IgD-negative memory B cell (primary cell): ENCODE data around the gene MINDY4. TPM values are rescaled to one million over a fixed set of nuclear protein-coding genes. Genes with fewer than 3 reads are reported as not detected.
A peak's percentile ranks its signal among the peaks of the same experiment; 100 is the strongest.

ENCODE experiments used
- H3K27ac Mint-ChIP-seq, 3 donors: one replicate each; pipeline ENCODE4 v1.8.0; 2020 to 2022; ENCODE audit warnings: mild to moderate bottlenecking in 3 of 3, mixed read lengths in 3 of 3, moderate library complexity in 1 of 3
- H3K27me3 Mint-ChIP-seq: one replicate; pipeline ENCODE4 v1.8.0; 2021; ENCODE audit warnings: mixed read lengths
- H3K36me3 Mint-ChIP-seq: one replicate; pipeline ENCODE4 v1.8.0; 2020; ENCODE audit warnings: mild to moderate bottlenecking, mixed read lengths
- H3K4me1 Mint-ChIP-seq, 3 donors: one replicate each; pipeline ENCODE4 v1.8.0; 2020 to 2022; ENCODE audit warnings: mixed read lengths in 3 of 3, mild to moderate bottlenecking in 1 of 3
- H3K4me3 Mint-ChIP-seq, 4 donors: one replicate each; pipeline ENCODE4 v1.8.0; 2020 to 2022; ENCODE audit warnings: mild to moderate bottlenecking in 4 of 4, mixed read lengths in 4 of 4, moderate library complexity in 3 of 4
- H3K9me3 Mint-ChIP-seq, 3 donors: one replicate each; pipeline ENCODE4 v1.8.0; 2020 to 2021; ENCODE audit warnings: mixed read lengths in 3 of 3, mild to moderate bottlenecking in 1 of 3
- polyA plus RNA-seq: library from polyadenylated mRNA; unstranded; fragments of 300-500 nt; fragmentation: Illumina TruSeq; gene quantifications from one replicate; pipeline ENCODE4 v1.2.3, GENCODE V29; 2021

Gene MINDY4
- polyA plus RNA-seq, 1 donor from 2014 or later = 0.25 TPM

DNA sequence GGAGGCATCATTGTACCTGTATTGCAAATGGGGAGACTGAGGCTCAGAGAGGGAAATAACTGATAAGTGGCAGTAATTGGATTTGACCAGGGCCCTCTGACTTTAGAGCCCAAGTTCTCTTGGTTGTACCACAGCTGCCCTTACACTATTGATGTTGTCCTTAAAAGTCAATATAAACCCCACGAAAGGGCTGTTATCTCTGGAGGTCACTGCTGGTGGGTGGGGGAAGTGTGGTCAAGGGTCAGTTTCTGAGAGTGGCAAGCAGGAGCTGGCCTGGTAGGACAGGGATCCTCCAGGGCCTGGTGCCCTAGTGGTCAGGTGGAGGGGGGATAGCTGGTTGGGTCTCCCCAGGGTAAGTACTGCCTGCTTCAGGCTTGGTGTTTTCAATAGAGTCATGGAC is 96.3 kb downstream of the MINDY4 start:
- Mint-ChIP-seq H3K4me3 (no peak overlapping the region), H3K36me3 (peaks cover 2% of the 10 kb centered on the region), H3K9me3 (no peaks in the 10 kb centered on the region)

DNA sequence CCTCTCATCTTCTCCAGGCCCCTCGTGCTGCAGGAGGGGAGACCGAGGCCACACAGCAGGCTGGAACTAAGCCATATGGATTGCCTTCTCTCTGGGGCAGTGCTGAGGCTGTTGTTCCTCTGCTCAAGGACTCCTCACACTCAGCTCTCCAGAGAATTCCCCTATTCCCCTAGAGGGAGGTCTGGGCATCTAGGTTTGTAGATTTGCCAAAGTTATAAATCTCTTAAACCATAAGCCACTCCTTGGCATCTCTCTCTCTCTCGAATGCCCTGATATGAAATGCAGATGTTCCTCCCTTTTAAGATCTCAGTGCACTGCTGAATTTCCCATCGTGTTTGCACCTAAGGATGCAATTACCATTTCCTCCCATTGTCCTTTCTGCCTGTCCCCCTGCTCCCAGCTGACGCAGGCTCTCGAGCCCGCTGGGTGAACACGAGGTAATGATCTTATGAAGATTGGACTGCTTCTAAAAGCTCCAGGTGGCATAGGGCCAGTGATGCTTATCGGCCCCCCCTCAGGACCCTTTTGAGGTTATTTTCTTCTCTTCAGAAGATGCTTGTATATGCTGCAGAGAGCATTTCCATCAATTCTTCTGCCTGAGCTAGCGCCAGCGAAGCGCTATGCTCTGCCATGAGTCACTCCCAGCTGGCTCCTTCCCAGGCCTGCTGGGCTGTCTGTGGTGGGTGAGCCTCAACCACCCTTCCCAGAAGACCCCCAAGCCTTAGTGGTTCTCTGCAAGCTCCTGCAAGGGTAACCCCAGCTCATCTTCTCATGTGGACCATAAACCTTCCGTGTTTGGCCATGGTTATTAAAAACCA is 98.8 kb downstream of the MINDY4 start:
- Mint-ChIP-seq H3K36me3 (peaks cover 2% of the 10 kb centered on the region), H3K27ac (no peak overlapping the region), H3K27me3 (no peaks in the 10 kb centered on the region), H3K4me1 (peaks cover 0 to 2% (median 0%) of the 10 kb centered on the region in 3 donors), H3K9me3 (peaks cover 0 to 5% (median 0%) of the 10 kb centered on the region in 3 donors), H3K4me3 (no peak overlapping the region)

More for the DNA sequence above, 96.3 kb downstream of the MINDY4 start:
- Mint-ChIP-seq H3K4me1 (peaks cover 0 to 2% (median 0%) of the 10 kb centered on the region in 3 donors), H3K27me3 (no peaks in the 10 kb centered on the region), H3K27ac (no peak overlapping the region)

DNA sequence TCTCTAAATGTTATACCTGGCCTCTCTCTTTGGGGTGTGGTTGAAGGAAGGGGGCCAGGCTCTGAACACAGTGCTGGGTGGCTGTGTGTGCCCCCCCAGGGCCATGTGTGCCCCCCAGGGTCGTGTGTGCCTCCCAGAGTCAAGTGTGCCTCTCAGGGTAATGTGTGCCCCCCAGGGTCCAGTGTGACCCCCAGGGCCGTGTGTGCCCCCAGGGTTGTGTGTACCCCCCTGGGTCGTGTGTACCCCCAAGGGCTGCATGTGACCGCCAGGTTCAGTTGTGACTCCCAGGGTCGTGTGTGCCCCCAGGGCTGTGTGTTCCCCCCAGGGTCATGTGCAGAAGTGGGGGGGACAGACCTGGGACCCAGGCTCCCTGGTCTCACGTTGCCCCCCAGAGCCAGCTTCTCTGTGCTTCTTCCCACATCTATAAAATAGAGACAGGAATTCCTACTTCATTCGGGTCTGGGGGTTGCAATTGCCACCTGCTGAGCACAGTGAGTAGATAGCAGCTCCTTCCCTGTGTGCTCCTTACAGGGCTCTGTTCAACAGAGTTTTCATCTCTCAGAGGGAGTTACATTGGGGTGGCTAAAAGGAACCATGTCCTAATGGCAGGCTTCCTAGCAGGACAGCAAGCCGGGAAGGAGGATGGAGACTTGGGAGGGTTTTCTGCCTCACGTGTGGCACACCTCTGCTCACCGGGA is 99.8 kb downstream of the MINDY4 start:
- no peak overlapping the region for H3K4me3 Mint-ChIP-seq
- no peaks in the 10 kb centered on the region for H3K27me3 Mint-ChIP-seq
- peaks cover 0 to 6% (median 0%) of the 10 kb centered on the region in 3 donors for H3K9me3 Mint-ChIP-seq

DNA sequence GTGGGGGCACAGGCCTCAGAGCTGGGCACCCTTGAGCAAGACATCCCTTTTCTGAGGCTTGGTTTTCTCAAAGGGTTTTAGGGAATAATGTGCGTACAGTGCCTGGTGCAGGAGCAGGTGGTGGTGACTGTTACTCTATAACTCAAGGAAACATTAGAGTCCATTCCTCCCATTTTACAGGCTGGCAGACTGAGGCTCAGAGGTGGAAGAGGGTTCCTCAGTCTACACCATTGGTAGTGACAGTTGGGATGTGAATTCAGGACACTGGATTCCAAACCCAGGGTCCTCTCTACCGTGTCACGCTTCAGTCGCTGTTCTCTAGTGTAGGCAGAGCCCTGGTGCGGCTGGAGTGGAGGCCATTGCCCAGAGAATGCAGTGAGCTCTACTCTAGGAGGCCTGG is 100.4 kb downstream of the MINDY4 start:
- Mint-ChIP-seq H3K36me3 (peaks cover 2% of the 10 kb centered on the region), H3K27ac (no peak overlapping the region), H3K4me1 (peaks cover 0 to 2% (median 0%) of the 10 kb centered on the region in 3 donors), H3K9me3 (peaks cover 0 to 6% (median 0%) of the 10 kb centered on the region in 3 donors), H3K4me3 (no peak overlapping the region), H3K27me3 (no peaks in the 10 kb centered on the region)

More for the DNA sequence above, 99.8 kb downstream of the MINDY4 start:
- peaks cover 2% of the 10 kb centered on the region for H3K36me3 Mint-ChIP-seq
- no peak overlapping the region for H3K27ac Mint-ChIP-seq
- peaks cover 0 to 2% (median 0%) of the 10 kb centered on the region in 3 donors for H3K4me1 Mint-ChIP-seq

DNA sequence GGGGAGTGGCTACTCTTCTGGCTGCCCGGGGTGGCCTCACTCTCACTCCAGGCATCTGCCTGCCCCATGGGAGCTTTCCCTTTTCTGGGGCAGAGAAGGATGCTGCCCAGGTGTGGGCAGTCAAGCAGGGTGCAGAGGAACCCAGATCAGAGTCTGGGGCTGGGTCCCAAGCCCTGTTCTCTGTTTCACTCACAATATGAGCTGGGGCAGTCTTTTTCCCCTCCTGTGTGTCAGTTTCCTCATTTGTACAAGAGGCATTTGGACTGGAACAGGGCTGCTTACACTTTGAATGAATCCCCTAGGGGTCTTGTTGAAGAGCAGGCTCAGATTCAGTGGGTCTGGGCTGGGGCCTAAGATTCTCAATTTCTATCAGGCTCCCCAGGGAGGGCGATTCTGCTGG is 102.0 kb downstream of the MINDY4 start:
- no peak overlapping the region for H3K27ac Mint-ChIP-seq
- no peak overlapping the region for H3K4me3 Mint-ChIP-seq
- H3K36me3 Mint-ChIP-seq = no peaks in the 10 kb centered on the region
- no peaks in the 10 kb centered on the region for H3K27me3 Mint-ChIP-seq
- H3K9me3 Mint-ChIP-seq = peaks cover 0 to 6% (median 0%) of the 10 kb centered on the region in 3 donors
- no peaks in the 10 kb centered on the region for H3K4me1 Mint-ChIP-seq

DNA sequence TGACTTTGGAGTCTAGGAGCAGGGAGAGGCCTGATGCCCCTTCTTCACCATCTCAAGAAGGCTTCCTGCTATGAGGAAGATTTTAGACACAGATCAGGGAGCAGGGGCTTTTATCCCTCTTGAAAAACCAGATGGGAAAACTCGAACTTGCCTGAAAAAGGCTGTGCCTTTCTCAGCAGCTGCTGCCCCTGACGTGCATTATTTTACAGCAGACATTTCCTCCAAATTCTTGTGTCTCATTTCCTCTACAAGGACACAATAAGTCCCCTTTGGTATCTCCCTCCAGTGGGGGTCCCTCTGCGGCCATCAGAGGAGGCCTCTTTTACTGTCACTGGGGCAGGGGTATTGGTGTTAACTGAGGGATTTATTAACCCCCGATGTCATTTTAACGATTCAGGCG is 102.4 kb downstream of the MINDY4 start:
- Mint-ChIP-seq H3K4me1 (no peaks in the 10 kb centered on the region), H3K4me3 (no peak overlapping the region), H3K36me3 (no peaks in the 10 kb centered on the region), H3K9me3 (peaks cover 0 to 6% (median 0%) of the 10 kb centered on the region in 3 donors), H3K27me3 (no peaks in the 10 kb centered on the region), H3K27ac (no peak overlapping the region)

DNA sequence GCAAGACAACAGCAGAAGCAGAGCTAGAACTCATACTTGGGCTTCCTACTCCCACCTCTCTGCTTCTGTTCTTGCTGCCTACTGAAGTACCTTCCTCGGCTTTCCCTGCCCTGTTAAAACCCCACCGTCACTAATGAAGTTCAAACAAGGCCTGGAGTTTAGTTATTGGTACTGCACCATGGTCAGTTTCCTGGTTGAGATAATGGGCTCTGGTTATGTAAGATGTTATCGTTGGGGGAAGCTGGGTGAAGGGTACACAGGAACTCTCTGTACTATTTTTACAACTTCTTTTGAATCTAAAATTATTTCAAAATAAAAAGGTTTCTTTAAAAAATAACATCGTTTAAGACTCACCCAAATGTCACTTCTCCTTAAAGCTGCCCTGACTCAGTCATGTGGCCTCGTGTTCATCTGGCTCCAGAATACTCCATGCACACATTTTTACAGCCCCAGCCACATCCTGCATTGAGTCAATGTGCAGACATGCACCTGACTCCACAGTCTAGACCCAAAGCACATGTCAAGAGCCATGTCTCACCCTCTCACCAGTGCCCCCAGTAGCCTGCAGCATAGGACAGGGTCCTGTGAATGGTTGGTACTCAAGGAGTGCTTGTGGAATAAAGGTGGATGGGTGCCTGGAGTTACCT is 103.6 kb downstream of the MINDY4 start:
- Mint-ChIP-seq H3K27me3 (no peaks in the 10 kb centered on the region), H3K4me1 (no peaks in the 10 kb centered on the region), H3K9me3 (peaks cover 0 to 6% (median 0%) of the 10 kb centered on the region in 3 donors), H3K27ac (no peak overlapping the region), H3K4me3 (no peak overlapping the region), H3K36me3 (no peaks in the 10 kb centered on the region)

DNA sequence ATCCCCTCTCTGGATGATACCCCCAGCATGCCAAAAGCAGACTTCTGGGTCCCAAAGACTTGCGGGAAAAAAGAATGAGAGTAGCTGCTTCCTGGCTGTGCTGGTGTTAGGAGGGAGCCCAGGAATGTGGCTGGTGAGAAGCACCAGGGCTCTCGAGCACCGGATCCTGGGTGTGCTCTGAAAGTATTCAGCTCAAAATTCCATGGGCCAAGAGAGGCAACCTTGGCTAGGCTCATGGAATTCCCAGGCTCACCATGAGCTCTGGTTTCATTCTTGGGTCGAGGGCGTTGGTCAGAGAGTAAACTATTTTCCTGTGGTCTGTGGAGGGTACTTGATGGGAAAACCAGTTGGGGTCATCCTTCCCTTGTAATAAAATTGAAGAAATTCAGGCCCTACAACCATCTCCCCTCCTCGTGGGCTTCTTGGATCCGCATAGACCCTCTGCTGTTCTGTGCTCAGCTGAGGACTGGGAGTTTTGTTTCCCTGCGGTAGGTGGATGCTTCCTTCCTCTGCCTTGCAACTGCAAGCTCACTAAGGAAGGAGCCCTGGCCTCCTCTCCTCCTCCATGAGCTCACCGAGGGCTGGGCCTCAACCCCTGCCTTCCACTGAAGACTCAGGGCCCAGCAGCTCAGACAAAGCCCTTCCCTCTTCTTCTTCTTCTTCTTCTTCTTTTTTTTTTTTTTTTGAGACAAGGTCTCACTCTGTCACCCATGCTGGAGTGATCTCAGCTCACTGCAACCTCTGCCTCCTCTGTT is 106.0 kb downstream of the MINDY4 start:
- Mint-ChIP-seq H3K4me3 (no peak overlapping the region), H3K9me3 (peaks cover 0 to 6% (median 0%) of the 10 kb centered on the region in 3 donors), H3K36me3 (peaks cover 1% of the 10 kb centered on the region), H3K4me1 (no peaks in the 10 kb centered on the region), H3K27me3 (no peaks in the 10 kb centered on the region), H3K27ac (no peak overlapping the region)

DNA sequence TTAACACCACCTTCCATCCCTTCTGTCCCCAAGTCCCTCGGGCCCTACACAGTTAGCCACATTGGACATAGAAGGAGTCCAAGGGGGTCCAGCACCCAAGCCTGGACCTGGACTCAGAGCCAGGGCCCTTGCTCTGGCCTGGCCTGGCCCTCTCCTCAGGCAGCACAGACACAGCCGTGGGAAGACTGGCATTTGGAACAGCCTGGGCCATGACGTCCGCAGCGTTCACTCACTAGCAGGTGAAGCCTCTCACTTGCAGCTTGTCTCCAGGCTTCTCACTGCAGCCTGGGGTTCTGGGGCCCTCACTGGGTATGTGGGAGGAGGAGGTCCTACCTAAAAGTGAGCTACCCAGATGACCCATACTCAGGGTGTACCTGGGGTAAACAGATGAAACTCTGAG is 106.8 kb downstream of the MINDY4 start:
- Mint-ChIP-seq H3K27ac (no peak overlapping the region), H3K4me1 (no peaks in the 10 kb centered on the region), H3K27me3 (no peaks in the 10 kb centered on the region), H3K36me3 (peaks cover 1% of the 10 kb centered on the region), H3K4me3 (no peak overlapping the region), H3K9me3 (peaks cover 0 to 6% (median 0%) of the 10 kb centered on the region in 3 donors)

DNA sequence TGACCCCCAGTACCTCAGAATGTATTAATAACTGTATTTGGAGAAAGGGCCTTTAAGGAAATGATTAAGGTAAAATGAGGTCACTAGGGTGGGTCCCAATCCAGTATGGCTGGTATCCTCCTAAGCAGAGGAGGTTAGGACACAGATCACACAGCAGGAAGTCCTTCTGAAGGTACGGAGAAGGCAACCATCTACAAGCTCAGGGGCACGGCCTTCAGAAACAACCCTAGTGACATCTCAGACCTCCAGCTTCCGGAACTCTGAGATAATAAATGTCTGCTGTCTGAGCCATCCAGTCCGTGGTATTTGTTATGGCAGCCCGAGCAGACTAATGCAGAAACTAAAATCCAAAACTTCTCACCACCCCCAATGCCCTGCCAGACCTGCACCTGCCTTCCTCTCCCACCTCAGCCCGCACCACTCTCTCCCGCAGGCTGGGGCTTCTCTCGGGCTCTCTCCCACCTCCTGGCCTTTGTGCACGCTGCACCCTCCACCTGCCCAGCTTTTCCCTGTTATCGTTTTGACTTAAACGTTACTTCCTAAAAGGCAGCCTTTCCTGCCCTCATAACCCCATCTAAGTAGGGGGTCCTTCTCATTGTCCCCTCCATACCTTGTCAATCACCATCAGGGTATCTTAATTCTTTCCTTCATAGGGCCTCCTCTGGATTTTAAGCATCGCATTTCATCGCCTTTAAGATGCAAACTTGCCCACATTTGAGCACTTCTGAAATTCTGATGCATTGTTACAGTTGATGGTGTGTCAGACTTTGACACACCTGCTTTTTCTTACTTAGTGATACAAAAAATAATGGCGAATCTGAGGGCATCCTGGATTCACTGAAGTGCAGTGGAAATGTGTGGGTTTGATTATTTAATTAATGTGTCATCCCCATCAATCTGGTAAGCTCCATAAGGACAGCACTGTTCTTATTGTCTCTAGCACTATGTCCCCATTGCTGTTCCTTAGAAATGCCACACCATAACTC is 108.2 kb downstream of the MINDY4 start:
- Mint-ChIP-seq H3K4me3 (no peak overlapping the region), H3K4me1 (no peaks in the 10 kb centered on the region), H3K9me3 (peaks cover 0 to 6% (median 0%) of the 10 kb centered on the region in 3 donors), H3K27me3 (no peaks in the 10 kb centered on the region), H3K36me3 (peaks cover 1% of the 10 kb centered on the region), H3K27ac (no peak overlapping the region)

DNA sequence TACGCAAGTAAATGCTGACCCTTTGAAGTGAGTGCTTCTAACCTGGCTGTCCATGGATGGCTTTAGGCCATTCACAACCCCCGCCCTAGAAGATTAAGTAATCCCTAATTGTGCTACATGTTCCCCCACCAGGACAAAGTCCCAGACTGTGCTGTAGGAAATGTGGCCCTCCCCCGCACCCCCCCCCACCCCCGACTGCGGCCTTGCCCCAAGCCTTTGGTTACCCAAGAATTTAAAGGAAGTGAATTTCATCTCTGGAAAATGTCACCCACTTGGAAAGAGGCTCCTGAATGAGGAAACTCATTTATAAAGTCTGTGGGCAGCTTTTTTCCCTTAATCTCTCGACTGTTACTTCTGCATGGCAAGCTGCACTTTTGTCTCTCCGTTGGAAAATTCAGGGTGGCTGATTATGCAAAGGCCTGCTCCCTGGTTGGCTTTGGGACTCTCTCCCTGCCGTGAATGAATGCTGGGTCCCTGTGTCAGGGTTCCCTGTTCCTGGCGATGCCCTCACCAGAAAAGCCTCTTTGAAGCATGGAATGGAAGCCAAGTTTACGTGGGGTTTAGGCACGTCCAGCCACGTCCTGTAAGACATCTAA is 109.0 kb downstream of the MINDY4 start:
- Mint-ChIP-seq H3K27me3 (no peaks in the 10 kb centered on the region), H3K4me3 (no peak overlapping the region), H3K27ac (no peak overlapping the region), H3K9me3 (no peaks in the 10 kb centered on the region), H3K4me1 (peaks cover 0 to 5% (median 0%) of the 10 kb centered on the region in 3 donors), H3K36me3 (peaks cover 1% of the 10 kb centered on the region)

DNA sequence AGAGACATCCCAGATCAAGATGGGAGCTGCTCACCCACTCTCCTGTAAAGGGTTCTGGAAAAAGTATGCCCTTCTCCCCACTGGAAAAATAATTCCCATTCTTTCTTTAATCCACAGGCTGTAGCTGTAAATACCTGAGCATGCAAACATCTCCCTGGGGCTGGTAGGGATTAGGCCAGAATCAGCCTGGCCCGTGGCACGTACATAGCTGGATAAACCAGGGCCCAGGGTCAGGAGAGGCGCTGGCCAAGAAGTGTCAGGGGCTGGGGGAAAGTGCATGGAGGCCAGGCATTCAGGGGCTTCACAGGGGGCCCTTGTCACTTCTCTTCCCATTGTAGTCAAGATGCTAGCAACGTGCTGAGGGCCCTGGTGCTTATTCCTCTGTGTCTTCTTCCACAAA is 109.7 kb downstream of the MINDY4 start:
- H3K36me3 Mint-ChIP-seq = peaks cover 4% of the 10 kb centered on the region
- no peak overlapping the region for H3K4me3 Mint-ChIP-seq
- no peaks in the 10 kb centered on the region for H3K27me3 Mint-ChIP-seq
- peaks cover 0 to 5% (median 0%) of the 10 kb centered on the region in 3 donors for H3K4me1 Mint-ChIP-seq
- H3K9me3 Mint-ChIP-seq = no peaks in the 10 kb centered on the region
- no peak overlapping the region for H3K27ac Mint-ChIP-seq

DNA sequence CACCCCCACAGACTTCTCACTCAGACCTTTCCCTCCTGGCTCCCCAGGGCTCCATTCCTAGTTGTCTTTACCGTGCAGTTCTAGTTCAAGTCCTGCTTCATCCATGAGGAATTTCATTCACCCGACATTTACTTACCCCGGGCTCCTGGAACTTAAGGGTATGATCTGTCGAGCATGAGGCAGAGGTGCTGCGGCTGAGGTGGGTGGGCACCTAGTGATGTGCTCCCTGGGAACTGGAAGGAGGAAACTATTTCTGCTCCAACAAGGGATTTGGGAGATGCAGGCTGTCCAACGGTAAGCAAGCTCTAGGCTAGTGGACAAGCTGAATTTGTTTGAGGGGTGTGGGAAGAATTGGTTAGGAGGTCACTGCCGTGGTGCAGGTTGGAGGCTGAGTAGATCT is 110.2 kb downstream of the MINDY4 start:
- Mint-ChIP-seq H3K27me3 (no peaks in the 10 kb centered on the region), H3K9me3 (no peaks in the 10 kb centered on the region), H3K4me1 (peaks cover 0 to 5% (median 0%) of the 10 kb centered on the region in 3 donors), H3K27ac (no peak overlapping the region), H3K4me3 (peak overlapping the region in 1 of 4 donors; percentile 79), H3K36me3 (peaks cover 4% of the 10 kb centered on the region)
